HepG2 (cell line): ENCODE measurements around the gene CRYAA. TPM values are rescaled to one million over a fixed set of nuclear protein-coding genes. Genes with fewer than 3 reads are reported as not detected.

Experiments
- FOSL2 ChIP-seq: sonication (generic); formaldehyde crosslinking; IDR thresholded peaks from 2 replicates; pipeline ENCODE4 v1.4.0; 2020; ENCODE audit warnings: missing genetic modification reagents
- FOXA3 ChIP-seq: IDR thresholded peaks from 2 replicates; pipeline ENCODE4 v1.6.1; 2016; ENCODE audit warnings: missing genetic modification reagents, missing compliant biosample characterization
- FUBP1 ChIP-seq: sonication (generic); formaldehyde crosslinking; IDR thresholded peaks from 2 replicates; pipeline ENCODE4 v1.5.1; 2020; ENCODE audit warnings: missing genetic modification reagents, mild to moderate bottlenecking, borderline replicate concordance
- GABPB1 ChIP-seq: IDR thresholded peaks from 2 replicates; pipeline ENCODE4 v1.6.1; 2016; ENCODE audit warnings: mild to moderate bottlenecking, missing genetic modification reagents, moderate library complexity, missing compliant biosample characterization
- HOXA3 ChIP-seq: sonication (generic); formaldehyde crosslinking; IDR thresholded peaks from 2 replicates; pipeline ENCODE4 v1.5.0; 2020; ENCODE audit warnings: missing genetic modification reagents
- KDM2A ChIP-seq: sonication (generic); formaldehyde crosslinking; IDR thresholded peaks from 2 replicates; pipeline ENCODE4 v1.4.0; 2020; ENCODE audit warnings: low read depth, missing genetic modification reagents, borderline replicate concordance
- MAZ ChIP-seq, 2 experiments: sonication (generic) in 1 of 2; formaldehyde crosslinking in 1 of 2; IDR thresholded peaks; 2 replicates each; pipeline versions ENCODE4 v1.5.0 to v1.6.1; 2012 to 2020; ENCODE audit warnings: low read depth in 2 of 2, mild to moderate bottlenecking in 2 of 2, borderline replicate concordance in 1 of 2, improper control_type of control experiment in 1 of 2, low read length in 1 of 2, missing genetic modification reagents in 1 of 2, moderate library complexity in 1 of 2
- PAXIP1 ChIP-seq: sonication (generic); formaldehyde crosslinking; conservative IDR thresholded peaks from 2 replicates; pipeline ENCODE4 v1.4.0; 2020; ENCODE audit warnings: mild to moderate bottlenecking, missing genetic modification reagents, moderate library complexity
- RORA ChIP-seq: sonication (generic); formaldehyde crosslinking; IDR thresholded peaks from 2 replicates; pipeline ENCODE4 v1.5.0; 2020; ENCODE audit warnings: mild to moderate bottlenecking, missing genetic modification reagents, moderate library complexity
- SP4 ChIP-seq: sonication (generic); formaldehyde crosslinking; IDR thresholded peaks from 2 replicates; pipeline ENCODE4 v1.8.1; 2023; ENCODE audit warnings: mild to moderate bottlenecking, missing genetic modification reagents
- TOPORS ChIP-seq: sonication (generic); formaldehyde crosslinking; IDR thresholded peaks from 2 replicates; pipeline ENCODE4 v1.8.0; 2023; ENCODE audit warnings: mild to moderate bottlenecking, missing genetic modification reagents
- ZBTB1 ChIP-seq: sonication (generic); formaldehyde crosslinking; IDR thresholded peaks from 2 replicates; pipeline ENCODE4 v1.4.0; 2020; ENCODE audit warnings: missing genetic modification reagents, borderline replicate concordance
- ZNF121 ChIP-seq: sonication (generic); formaldehyde crosslinking; IDR thresholded peaks from 2 replicates; pipeline ENCODE4 v1.5.0; 2020; ENCODE audit warnings: mild to moderate bottlenecking, missing genetic modification reagents
- ZNF124 ChIP-seq: sonication (generic); formaldehyde crosslinking; IDR thresholded peaks from 2 replicates; pipeline ENCODE4 v1.4.0; 2020; ENCODE audit warnings: missing genetic modification reagents
- ZNF263 ChIP-seq: sonication (generic); formaldehyde crosslinking; IDR thresholded peaks from 2 replicates; pipeline ENCODE4 v1.4.0; 2020; ENCODE audit warnings: missing genetic modification reagents
- ZNF589 ChIP-seq: sonication (generic); formaldehyde crosslinking; conservative IDR thresholded peaks from 2 replicates; pipeline ENCODE4 v1.8.0; 2022; ENCODE audit warnings: mild to moderate bottlenecking, moderate library complexity, missing genetic modification reagents
- ZNF616 ChIP-seq: sonication (generic); formaldehyde crosslinking; IDR thresholded peaks from 2 replicates; pipeline ENCODE4 v1.5.0; 2020; ENCODE audit warnings: low read depth, mild to moderate bottlenecking, missing genetic modification reagents
- ZNF644 ChIP-seq: IDR thresholded peaks from 2 replicates; pipeline ENCODE4 v1.6.1; 2016; ENCODE audit warnings: low read depth
- ZNF703 ChIP-seq: sonication (generic); formaldehyde crosslinking; IDR thresholded peaks from 2 replicates; pipeline ENCODE4 v1.5.1; 2020; ENCODE audit warnings: missing genetic modification reagents, mild to moderate bottlenecking, moderate library complexity, borderline replicate concordance
- ZNF724P ChIP-seq: sonication (generic); formaldehyde crosslinking; IDR thresholded peaks from 2 replicates; pipeline ENCODE4 v1.8.0; 2022; ENCODE audit warnings: missing genetic modification reagents, borderline replicate concordance
- ZNF891 ChIP-seq: sonication (generic); formaldehyde crosslinking; IDR thresholded peaks from 2 replicates; pipeline ENCODE4 v1.5.0; 2020; ENCODE audit warnings: mild to moderate bottlenecking, missing genetic modification reagents
- ZSCAN29 ChIP-seq: sonication (generic); formaldehyde crosslinking; conservative IDR thresholded peaks from 2 replicates; pipeline ENCODE4 v1.4.0; 2020; ENCODE audit warnings: mild to moderate bottlenecking, missing genetic modification reagents
- polyA plus RNA-seq, 8 experiments: library from polyadenylated mRNA; depleted of rRNA in 3 of 8; stranded (reverse) in 7 of 8; unstranded in 1 of 8; fragments of >200 nt; fragmentation: Illumina TruSeq in 4 of 8; extraction: Trizol in 4 of 8; gene quantifications; 2 replicates each; pipeline versions ENCODE4 v1.2.1 to v1.2.3, GENCODE V29; 2011 to 2016; ENCODE audit warnings: low read depth in 4 of 8, missing spikeins in 1 of 8, mixed read lengths in 1 of 8; ENCODE audit not compliant: insufficient read depth in 1 of 8
- total RNA-seq, 5 experiments: library from RNA; depleted of rRNA; stranded (reverse); fragments of >200 nt; fragmentation: Illumina TruSeq; extraction: Trizol; gene quantifications; 2 replicates each; pipeline ENCODE4 v1.2.3, GENCODE V29; 2016; ENCODE audit warnings: low read depth in 1 of 5

CRYAA gene
- total and polyA plus RNA-seq, 2 of the 13 experiments (the other 11 are each of a cell fraction or from before 2014, with no cell fraction given), result 5.6 to 8.6 TPM

- 0 out of 2 replicates have a peak, but pooled peaks have one; percentile 20 for TF ChIP-seq SP4 (CRISPR knock-in tag)
- no peak for TF ChIP-seq ZNF703 (CRISPR knock-in tag)
- TF ChIP-seq ZBTB1 (CRISPR knock-in tag), result no peak
- TF ChIP-seq ZNF891 (CRISPR knock-in tag), result no peak
- no peak for TF ChIP-seq TOPORS
- peak; percentile 33; the same call in 1 of the 2 replicates for TF ChIP-seq ZNF616 (CRISPR knock-in tag)
- TF ChIP-seq ZNF121 (CRISPR knock-in tag), result 0 out of 2 replicates have a peak, but pooled peaks have one; percentile 37
- TF ChIP-seq ZNF589 (CRISPR knock-in tag), result no peak
- TF ChIP-seq ZNF644, result 0 out of 2 replicates have a peak, but pooled peaks have one; percentile 11
- no peak for TF ChIP-seq MAZ (IDR thresholded peaks at IDR 0.05; ENCODE audit: borderline replicate concordance, low read depth, low read length)
- TF ChIP-seq MAZ (CRISPR knock-in tag; IDR thresholded peaks at IDR 0.05; ENCODE audit: low read depth), result no peak
- peak; percentile 80 for TF ChIP-seq FOXA3 (CRISPR knock-in tag)
- TF ChIP-seq GABPB1 (CRISPR knock-in tag), result 0 out of 2 replicates have a peak, but pooled peaks have one; percentile 10
- no peak for TF ChIP-seq FUBP1
- TF ChIP-seq ZNF263 (CRISPR knock-in tag), result no peak
- peak; percentile 33; the same call in 1 of the 2 replicates for TF ChIP-seq PAXIP1 (CRISPR knock-in tag)
- TF ChIP-seq ZNF124 (CRISPR knock-in tag), result no peak
- TF ChIP-seq KDM2A (CRISPR knock-in tag), result 0 out of 2 replicates have a peak, but pooled peaks have one; percentile 25
- peak; percentile 92 for TF ChIP-seq FOSL2 (CRISPR knock-in tag)
- no peak for TF ChIP-seq ZSCAN29 (CRISPR knock-in tag)
- peak; percentile 35; the same call in 1 of the 2 replicates for TF ChIP-seq HOXA3 (CRISPR knock-in tag)
- 0 out of 2 replicates have a peak, but pooled peaks have one; percentile 26 for TF ChIP-seq ZNF724P (CRISPR knock-in tag)
- TF ChIP-seq RORA (CRISPR knock-in tag), result no peak
These were observed 41.0 kb downstream of the CRYAA start (continued) for GRCh38 chr21:43209575-43210453.
